D721Med (cell line): ENCODE results near the gene CNOT4.

ENCODE experiments used
- DNase-seq: peaks from one replicate; pipeline ENCODE4 v3.0.0; 2011; ENCODE audit warnings: low spot score; ENCODE audit not compliant: insufficient read length
- FAIRE-seq: peaks from 2 replicates; lab custom pipeline; 2011; peaks lifted over from hg19 to GRCh38; lab: Jason Lieb, UNC
- CTCF ChIP-seq: IDR thresholded peaks from 2 replicates; pipeline ENCODE4 v1.5.1; 2012; ENCODE audit warnings: mild to moderate bottlenecking, control low read depth; ENCODE audit not compliant: insufficient read depth; ENCODE audit errors: missing control alignments

The CNOT4 gene

GRCh38 chr7:135527025-135527424 is 17.1 kb upstream of the CNOT4 start:
- FAIRE-seq (no peak), DNase-seq (no peak)
- no peak for TF ChIP-seq CTCF

- DNase-seq = no peak
- no peak for FAIRE-seq
- TF ChIP-seq CTCF = no peak
Measured at GRCh38 chr7:135525426-135525825, 15.5 kb upstream of the CNOT4 start.

GRCh38 chr7:135523146-135523545 is 13.2 kb upstream of the CNOT4 start:
- DNase-seq = no peak
- no peak for FAIRE-seq
- TF ChIP-seq CTCF = no peak

GRCh38 chr7:135522509-135522908 is 12.6 kb upstream of the CNOT4 start:
- no peak for FAIRE-seq
- no peak for TF ChIP-seq CTCF
- no peak for DNase-seq

- no peak for FAIRE-seq
- no peak for TF ChIP-seq CTCF
- DNase-seq = no peak
Measured at GRCh38 chr7:135519871-135520270, 10.0 kb upstream of the CNOT4 start.

GRCh38 chr7:135519233-135519688 is 9.4 kb upstream of the CNOT4 start:
- no peak for TF ChIP-seq CTCF
- DNase-seq (no peak), FAIRE-seq (no peak)

GRCh38 chr7:135518748-135519147 is 8.8 kb upstream of the CNOT4 start:
- no peak for FAIRE-seq
- no peak for TF ChIP-seq CTCF
- no peak for DNase-seq
